Measurements from ENCODE around the gene CCL4L2.
"Not testable (repeated sequence)": the region's sequence is repeated elsewhere in the genome, so short reads cannot be mapped to it uniquely, and the experiment has no call there.

CCL4L2 gene

DNA sequence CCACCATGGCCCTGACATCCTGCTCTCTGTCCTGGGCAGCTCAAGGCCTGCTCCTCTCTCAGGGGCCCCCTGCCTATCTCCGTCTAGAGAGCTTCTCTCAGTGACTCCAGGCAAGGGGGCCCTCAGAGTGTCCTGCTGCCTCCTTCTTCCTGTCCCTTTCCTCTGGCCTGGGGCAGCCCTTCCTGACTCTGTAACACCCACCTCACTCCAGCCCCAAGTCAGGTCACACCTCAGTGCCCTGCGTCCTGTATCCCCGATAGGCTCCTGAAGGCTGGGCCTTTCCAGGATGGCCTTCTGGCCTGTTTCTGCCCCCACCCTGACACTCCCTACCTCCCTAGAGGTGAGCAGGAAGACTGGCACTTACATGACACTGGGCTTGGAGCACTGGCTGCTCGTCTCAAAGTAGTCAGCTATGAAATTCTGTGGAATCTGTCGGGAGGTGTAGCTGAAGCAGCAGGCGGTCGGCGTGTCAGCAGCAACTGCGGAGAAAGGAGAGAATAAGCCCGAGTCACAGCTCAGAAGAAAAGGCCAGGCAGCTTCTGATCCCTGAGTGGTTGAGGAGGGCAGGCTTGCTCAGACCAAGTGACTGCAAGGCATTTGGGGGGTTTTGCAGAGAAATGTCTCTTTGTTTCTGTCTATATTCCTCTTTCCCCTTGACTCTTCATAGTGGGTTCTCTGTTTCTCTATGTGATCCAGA, 15.3 kb upstream of the CCL4L2 start:
- DNase-seq (ENCODE audit: low read depth in 2 of 2) = no peak

DNA sequence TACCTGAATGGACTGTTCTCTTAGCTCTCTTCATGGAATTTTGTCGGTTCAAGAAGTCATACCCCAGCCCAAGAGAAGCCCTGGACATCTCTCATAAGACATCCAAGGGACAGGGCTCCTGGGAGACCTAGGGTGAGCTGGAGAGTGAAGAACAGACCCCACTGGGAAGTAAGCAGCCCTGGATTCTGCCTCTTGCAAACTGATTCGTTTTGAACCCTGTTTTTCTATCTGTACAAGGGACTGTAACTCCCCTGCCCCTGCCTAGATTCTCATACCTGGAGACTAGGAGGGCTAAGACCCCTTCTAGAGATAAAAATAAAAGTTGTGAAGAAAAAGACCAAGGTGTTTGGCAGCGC, 14.8 kb upstream of the CCL4L2 start:
- DNase-seq (ENCODE audit: low read depth in 2 of 2) = no peak

DNA sequence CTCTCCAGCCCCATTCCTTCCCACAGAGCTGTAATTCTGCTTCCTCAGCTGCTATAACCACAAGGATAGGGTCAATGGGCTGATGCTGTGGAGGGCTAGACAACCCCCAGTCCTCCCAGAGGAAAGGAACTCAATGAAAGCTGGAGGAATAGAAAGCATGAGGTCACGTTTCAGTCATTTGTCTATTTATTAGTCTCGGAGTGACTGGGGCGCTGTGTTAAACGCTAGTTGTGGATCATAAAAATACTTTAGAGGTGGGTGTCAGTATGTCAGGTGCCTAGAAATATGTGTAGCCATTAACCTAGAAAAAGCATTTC, 13.5 kb upstream of the CCL4L2 start:
- no peak for DNase-seq (ENCODE audit: low read depth in 2 of 2)

DNA sequence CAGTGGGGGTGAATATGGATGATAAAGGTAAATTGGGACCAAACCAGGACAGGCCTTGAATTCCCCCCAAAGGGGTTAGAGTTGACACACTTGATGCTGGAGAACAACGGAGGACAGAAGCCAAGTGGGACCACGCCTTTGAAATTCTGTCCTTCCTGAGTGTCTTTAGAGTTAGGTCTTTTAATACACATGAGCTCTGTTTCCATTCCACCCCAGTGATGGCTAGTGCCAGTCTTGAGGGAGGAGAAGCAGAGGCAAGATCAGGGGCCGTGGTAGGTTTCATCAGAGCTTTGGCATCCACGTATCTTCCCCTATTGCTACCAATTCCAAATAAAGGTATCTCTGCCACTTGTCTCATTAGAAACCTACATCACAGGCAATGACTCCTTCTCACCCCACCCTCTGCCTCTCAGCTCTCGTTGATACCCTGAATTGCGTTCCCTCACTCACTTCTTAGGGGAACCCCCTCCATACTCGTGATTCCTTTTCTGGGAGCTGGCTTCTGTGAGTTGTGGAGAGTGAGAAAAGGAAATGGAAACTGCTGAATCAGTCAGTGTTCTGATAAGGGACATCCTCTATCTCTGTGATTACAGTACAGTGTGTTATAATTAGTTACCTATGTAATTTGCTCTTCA, 11.9 kb upstream of the CCL4L2 start:
- no peak for DNase-seq (ENCODE audit: low read depth in 2 of 2)

DNA sequence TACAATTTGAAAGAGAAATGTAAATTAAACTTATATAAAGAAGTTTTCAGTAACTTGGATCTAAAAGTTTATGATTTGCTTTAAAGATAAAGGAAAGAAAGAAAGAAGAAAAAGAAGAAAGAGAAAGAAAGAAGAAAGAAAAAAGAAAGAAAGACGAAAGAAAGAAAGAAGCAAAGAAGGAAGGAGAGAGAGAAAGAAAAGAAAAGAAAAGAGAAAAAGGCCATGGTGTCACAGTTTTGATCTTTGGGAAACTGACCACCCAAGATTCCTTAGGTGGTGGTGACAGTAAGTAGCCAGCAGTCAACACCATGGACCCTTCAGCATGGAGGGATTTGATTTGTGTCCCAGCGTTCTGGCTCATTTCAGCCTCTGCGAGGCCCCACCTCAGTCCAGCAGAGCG, 9.8 kb upstream of the CCL4L2 start:
- not testable (repeated sequence) for DNase-seq (ENCODE audit: low read depth in 2 of 2)

DNA sequence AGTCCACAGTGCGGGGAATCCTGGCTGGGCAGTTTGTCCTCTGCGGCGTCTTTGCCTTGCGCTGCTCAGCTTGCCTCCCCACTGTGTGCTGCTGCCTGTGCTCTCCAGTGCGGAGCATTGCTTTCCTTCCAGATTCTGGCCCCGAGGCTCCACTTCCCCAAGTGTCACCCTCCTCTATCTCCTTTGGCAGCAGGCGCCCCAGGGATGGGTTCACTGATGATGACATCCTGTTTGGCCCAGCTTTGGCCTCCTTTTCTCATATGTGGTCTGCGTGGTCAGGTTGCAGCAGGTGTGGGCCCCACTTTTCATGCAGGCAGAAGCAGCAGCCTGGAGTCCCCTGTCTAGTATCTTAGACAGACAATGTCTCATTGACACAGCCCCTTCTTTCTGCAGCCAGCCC, 9.4 kb upstream of the CCL4L2 start:
- not testable (repeated sequence) for DNase-seq (ENCODE audit: low read depth in 2 of 2)

DNA sequence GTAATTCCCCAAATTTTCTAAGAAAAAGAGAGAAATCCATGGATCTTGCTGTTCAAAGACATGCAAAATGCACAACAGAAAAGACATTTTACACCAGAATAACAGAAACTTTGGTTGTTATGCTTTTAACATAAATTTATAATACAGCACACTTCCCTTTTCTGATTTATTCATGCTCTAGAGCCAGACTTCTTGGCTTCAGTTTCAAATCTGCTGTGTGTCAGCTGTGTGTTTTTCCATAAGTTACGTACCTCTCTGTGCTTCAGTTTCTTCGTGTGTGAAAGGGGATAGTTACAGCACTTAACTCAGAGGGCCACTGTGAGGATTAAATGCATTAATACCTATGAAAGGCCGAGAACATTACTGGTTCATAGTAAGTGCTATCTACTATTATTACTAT, 7.5 kb upstream of the CCL4L2 start:
- DNase-seq (ENCODE audit: low read depth in 2 of 2) = no peak

DNA sequence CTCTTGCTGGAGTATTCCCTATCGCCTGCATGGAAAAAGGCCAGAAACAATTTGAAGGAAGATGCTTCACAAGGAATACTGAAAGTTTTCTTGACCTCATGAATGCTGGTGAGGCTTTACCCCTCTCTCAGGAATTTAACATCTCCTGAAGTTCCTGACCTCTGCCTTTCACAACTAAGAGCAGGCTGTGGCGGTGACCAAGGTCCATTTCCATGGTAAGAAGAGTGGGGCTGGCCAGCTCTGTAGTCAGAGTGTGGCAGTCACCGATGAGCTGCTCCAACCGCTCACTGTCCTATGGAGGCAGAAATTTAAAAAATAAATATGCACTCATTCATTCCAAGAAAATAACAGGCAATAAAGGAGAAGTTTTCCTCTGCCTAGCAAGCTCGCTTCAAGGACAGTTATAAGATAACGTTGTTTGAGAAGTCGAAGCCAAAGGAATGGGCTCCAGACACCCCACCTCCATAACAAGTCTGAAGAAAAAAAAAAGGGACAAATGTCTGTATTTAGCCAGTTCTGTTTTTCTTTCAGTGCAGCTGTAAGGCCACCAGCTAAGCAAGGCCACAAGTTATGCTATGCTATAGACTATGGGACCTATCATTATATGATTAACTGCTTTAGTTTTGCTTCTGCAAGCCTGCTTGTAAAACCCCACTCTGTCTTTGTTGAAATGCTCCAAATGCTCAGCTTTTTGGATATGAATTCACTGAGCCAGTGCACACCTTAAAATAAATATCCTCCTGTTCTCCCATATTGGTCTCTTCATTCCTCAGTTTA, 6.0 kb upstream of the CCL4L2 start:
- DNase-seq (ENCODE audit: low read depth in 2 of 2) = no peak

DNA sequence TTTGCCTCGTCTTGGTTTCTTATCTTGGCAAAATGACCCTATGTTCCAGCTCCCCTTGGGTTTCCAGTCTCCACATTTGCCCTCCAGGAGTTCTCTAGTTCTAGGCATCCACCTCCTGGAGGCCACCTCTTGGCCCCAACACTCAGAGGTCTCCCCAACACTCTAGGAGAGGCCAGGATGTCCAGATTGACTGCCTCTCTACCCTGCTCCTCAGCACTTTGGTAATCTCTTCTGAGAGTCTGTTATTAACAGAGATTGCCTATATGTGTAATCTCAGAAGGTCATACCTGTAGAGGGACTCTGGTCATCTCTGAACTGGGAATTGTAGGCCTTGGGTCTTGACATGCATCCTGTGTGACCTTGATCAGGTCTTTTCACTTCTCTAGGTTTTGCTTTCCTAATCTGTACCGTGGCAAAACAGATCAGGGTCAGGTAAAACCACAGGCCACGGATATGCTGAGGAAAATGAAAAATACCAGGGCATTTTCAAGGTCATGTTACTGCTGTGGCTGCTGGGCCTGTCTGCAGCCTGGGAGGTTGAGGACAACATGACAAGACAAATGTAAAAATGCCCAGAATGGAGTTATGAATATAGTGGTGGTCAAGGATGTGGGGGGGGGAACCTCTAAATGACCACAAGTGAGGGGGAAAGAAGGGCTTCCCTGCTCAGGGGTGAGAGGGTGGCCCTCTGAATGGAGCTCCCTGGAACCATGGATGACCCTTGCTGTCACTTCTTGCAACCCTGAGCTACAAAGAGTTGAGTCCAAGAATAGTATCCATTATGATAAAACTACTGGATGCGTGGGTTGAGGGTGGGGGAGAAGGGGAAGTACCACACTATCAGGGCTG, 5.0 kb upstream of the CCL4L2 start:
- no peak for DNase-seq (ENCODE audit: low read depth in 2 of 2)

DNA sequence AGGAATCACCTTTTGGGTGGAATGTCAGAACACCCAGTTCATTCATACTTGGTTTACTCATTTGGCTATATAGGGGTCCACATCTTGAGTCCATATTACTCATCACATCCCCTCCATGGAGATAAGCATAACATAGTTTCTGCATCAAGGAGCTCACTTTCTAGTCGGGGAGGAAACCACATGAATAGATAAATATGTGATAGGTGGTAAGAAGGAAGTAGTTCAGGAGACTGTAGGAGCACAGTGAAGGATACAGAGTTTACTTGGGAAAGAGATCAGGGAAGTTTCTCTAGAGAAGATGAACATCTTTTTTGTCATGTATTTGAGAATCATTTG, 4.4 kb upstream of the CCL4L2 start:
- DNase-seq (ENCODE audit: low read depth in 2 of 2) = not testable (repeated sequence)

DNA sequence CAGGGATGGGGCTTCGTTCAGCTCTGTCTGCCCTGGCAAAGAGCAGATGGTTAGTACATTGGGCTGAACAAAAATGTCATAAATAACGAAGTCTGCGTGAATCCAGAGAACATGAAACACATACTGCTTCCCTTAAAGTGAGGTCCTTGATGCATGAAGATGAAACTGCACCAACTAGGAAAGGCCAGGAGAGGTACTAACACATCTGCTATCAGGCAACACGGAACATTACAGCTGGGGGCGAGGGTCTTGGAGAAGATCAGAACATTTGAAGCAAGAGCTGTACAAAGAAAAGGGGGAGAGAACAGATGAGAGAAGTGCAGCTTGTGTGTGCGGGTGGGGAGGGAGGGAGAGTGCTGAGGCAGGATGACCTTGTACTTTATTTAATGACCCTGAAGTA, 3.5 kb upstream of the CCL4L2 start:
- DNase-seq (ENCODE audit: low read depth in 2 of 2) = not testable (repeated sequence)

DNA sequence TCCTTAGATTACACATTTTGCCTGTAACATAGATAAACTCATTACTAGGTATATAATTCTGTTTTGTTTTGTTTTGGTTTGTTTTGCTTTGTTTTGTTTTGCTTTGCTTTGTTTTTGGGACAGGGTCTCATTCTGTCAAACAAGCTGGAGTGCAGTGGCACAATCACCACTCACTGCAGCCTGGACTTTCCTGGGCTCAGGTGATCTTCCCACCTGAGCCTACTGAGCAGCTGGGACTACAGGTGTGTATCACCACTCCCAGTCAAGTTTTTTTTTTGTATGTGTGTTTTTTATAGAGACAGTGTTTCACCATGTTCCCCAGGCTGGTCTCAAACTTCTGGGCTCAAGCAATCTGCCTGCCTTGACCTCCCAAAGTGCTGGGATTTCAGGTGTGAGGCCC, 1.3 kb upstream of the CCL4L2 start:
- no peak for DNase-seq (ENCODE audit: low read depth in 2 of 2)

DNA sequence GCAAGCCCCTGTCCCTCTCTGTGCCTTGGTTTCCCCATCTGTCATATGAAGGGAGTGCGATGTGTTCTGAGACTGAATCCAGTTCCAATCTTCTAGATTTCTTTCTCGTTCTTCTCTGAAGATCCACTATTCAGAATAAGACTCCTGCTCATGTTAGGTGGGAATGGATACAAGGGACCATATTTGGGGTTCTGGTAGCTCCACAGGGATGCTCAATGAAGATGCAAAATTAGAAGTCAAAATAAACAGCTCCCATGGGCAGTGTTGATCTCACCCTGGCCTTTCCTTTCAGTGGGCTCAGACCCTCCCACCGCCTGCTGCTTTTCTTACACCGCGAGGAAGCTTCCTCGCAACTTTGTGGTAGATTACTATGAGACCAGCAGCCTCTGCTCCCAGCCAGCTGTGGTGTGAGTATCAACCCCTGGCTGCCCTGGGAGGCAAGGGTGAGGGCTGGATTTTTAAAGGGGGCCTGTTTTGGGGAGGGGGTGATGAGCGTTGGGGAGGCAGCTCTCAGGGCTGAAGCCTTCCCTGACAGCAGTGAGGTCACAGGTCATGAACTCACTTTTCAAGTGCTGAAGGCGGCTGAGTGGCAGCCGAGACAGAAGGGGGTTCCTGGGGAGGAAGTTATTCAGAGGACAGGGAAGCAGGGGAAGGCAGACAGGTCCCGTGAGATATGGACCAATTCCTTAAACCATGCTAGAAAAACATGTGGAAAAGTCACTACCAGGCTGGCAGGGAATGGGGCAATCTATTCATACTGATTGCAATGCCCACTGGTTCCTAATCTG, 815 bp downstream of the CCL4L2 start:
- DNase-seq (ENCODE audit: low read depth in 2 of 2) = not testable (repeated sequence)

DNA sequence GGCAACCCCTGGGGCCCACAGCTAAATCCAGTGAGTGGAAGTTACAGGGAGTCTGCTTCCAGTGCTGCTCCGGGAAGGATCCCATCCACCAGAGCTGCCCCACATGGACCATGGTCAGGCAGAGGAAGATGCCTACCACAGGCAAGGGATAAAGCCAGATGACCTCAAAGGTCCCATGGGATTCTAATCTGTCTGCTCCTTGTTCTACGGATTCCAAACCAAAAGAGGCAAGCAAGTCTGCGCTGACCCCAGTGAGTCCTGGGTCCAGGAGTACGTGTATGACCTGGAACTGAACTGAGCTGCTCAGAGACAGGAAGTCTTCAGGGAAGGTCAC, 1.4 kb downstream of the CCL4L2 start:
- no peak for DNase-seq (ENCODE audit: low read depth in 2 of 2)

DNA sequence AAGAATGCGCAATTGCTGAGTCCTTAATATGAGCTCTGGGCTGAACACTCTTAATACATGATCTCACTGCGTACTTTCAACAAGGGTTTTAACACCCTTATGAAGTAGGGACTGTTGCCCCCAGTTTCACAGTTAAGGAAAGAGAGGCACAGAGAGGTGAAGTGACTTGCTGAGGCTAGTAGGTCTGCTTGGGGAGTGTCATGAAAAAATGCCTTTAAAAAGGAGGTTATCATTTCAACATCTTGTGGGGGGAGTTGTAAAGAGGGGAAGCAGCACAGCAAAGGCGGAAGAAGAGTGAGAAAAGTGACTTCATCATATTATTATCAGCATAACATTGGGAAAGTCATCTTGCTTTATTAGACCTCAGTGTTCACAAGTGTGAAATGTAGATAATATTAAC, 2.1 kb downstream of the CCL4L2 start:
- no peak for DNase-seq (ENCODE audit: low read depth in 2 of 2)

DNA sequence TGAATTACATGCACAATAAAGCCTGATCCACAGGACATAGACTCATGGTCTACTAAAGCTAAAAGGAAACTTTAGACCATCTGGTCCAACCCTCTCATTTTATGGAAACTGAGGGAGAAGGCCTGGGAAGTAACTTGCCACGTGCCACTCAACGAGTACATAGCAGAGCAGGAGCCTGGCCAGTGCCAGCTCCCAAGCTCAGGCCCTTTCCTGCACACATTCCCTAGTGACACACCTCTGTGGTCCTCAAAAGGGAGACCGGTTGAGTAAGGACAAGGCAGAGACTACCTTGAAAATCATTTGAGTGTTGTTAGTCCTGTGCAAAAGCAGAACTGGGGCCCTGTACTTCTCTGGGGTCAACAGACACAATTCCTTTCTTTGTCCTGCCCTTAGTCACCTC, 2.8 kb downstream of the CCL4L2 start:
- no peak for DNase-seq (ENCODE audit: low read depth in 2 of 2)

DNA sequence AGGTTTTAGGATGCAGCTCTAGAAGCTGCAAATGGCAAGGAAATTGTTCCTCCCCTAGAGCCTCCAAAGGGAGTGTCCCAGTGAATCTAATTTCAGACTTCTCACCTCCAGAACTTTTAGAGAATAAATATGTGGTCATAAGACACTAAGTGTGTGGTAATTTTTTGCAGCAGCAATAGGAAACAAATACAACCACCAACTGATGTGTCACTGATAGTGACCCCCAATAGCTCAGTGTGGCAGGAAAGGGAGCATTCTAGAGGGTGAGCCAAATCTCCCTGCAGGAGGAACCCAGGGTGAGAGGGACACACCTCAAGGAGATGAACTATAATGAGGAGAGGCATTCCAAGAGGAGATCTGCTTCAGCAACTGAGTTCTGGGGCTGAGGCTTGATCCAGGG, 4.1 kb downstream of the CCL4L2 start:
- no peak for DNase-seq (ENCODE audit: low read depth in 2 of 2)

DNA sequence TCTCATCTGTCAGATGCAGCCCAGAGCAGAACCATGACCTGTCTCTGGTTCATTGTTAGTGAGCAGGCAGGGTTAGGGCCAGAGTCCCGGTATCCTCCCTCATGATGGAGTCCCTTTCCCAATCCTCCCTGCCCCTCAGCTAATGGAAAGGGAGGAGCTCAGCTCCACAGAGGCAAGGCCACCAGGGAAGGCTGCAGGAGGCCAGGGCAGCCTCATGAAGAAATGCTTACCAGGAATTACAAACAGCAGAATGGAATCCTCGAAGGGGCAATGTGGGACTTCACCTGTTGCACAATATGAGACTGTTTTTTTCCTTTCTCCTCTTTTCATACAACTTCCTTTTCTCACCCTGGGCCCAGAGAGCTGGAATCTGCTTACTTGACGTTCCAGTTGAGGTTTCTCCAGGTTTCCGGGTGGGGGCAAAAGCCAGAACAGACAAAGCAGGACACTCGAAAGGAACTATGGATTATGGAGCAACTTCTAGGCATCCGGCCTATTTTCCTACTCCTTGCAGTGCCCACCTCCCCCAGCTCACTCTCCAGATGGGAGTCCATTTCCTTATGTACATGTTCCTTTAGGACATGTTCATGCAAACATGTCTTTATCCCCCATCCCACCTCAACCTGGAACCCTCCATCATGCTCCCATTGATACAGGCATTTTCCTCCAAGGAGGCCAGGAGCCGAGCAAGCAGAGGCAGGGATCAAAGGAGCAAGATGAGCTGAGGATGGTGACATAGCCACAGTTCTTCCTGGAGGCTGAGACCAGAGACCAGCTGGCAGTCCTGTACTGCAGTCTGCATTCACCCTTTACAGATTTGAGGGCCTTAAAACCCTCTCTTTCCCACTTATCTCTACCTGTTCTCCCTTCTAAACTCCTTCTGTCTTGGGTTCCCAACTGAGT, 4.8 kb downstream of the CCL4L2 start:
- DNase-seq (ENCODE audit: low read depth in 2 of 2) = not testable (repeated sequence)

DNA sequence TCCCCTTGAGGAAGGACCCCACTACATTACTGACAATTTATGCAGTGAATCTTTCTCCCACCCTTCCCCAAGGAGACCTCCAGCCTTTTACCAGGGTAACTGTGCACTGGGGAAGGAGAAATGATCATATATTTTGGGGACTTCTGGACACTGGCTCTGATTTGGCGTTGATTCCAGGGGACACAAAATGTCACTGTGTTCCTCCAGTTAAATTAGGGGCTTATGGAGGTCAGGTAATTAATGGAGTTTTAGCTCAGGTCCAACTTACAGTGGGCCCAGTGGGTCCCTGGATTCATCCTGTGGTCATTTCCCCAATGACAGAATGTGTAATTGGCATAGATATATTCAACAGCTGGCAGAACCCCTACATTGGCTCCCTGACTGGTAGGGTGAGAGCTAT, 8.7 kb downstream of the CCL4L2 start:
- not testable (repeated sequence) for DNase-seq (ENCODE audit: low read depth in 2 of 2)

DNA sequence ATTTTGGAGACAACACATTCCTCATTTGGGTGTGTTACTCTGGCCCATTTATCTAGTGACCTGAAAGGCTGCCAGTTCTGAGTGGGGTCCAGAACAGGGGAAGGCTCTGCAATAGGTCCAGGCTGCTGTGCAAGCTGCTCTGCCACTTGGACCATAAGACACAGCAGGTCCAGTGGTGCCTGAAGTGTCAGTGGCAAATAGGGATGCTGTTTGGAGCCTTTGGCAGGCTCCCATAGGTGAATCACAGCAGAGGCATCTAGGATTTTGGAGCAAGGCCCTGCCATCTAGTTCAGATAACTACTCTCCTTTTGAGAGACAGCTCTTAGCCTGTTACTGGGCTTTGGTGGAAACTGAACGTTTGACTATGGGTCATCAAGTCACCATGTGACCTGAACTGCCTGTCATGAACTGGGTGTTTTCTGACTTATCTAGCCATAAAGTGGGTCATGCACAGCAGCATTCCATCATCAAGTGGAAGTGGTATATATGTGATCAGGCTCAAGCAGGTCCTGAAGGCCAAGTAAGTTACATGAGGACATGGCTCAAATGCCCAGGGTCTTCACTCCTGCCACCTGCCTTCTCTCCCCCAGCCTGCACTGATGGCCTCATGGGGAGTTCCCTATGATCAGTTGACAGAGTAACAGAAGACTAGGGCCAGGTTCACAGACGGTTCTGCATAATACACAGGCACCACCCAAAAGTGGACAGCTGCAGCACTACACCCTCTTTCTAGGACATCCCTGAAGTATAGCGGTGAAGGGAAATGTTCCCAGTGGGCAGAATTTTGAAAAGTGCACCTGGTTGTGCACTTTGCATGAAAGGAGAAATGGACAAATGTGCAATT, 10.1 kb downstream of the CCL4L2 start:
- DNase-seq (ENCODE audit: low read depth in 2 of 2) = not testable (repeated sequence)

Measured in stimulated activated CD8-positive, alpha-beta memory T cell treated with anti-CD3 and anti-CD28 coated beads, Interleukin-7, amount 100 ng/mL, for 1 hour (primary cell).